ENCODE data around the gene ARHGAP32.
A peak's percentile ranks its signal among the peaks of the same experiment; 100 is the strongest.

The ARHGAP32 gene

GRCh38 chr11:128948583-128948982 lies 243.5 kb downstream of the ARHGAP32 start:
- no peak overlapping the region for H3K4me3 ChIP-seq (ENCODE audit: low read depth, low read length)
- no peak for DNase-seq (ENCODE audit: low read depth)
- TF ChIP-seq MAX (IDR thresholded peaks at IDR 0.05; ENCODE audit: low read depth, low read length) (no peak), CTCF (IDR thresholded peaks at IDR 0.05; ENCODE audit: low read depth, low read length) (peak; percentile 3), MYC (IDR thresholded peaks at IDR 0.05; ENCODE audit: low read depth, low read length) (no peak)

- TF ChIP-seq CTCF (IDR thresholded peaks at IDR 0.05; ENCODE audit: low read depth, low read length), result no peak
- TF ChIP-seq POLR2A (IDR thresholded peaks at IDR 0.05; ENCODE audit: extremely low read depth, insufficient read length), result no peak
- TF ChIP-seq MAX (IDR thresholded peaks at IDR 0.05; ENCODE audit: low read depth, low read length), result no peak
- TF ChIP-seq MYC (IDR thresholded peaks at IDR 0.05; ENCODE audit: low read depth, low read length), result no peak
- no peak overlapping the region for H3K4me3 ChIP-seq (ENCODE audit: low read depth, low read length)
- no peak for DNase-seq (ENCODE audit: low read depth)
Observed at GRCh38 chr11:128947773-128948172, 244.4 kb downstream of the ARHGAP32 start.

- DNase-seq (ENCODE audit: low read depth), result no peak
- no peak overlapping the region for H3K4me3 ChIP-seq (ENCODE audit: low read depth, low read length)
- TF ChIP-seq MAX (IDR thresholded peaks at IDR 0.05; ENCODE audit: low read depth, low read length), result no peak
- TF ChIP-seq POLR2A (IDR thresholded peaks at IDR 0.05; ENCODE audit: extremely low read depth, insufficient read length), result no peak
- no peak for TF ChIP-seq MYC (IDR thresholded peaks at IDR 0.05; ENCODE audit: low read depth, low read length)
- TF ChIP-seq CTCF (IDR thresholded peaks at IDR 0.05; ENCODE audit: low read depth, low read length), result no peak
Observed at GRCh38 chr11:128946648-128947047, 245.5 kb downstream of the ARHGAP32 start.

GRCh38 chr11:128943428-128943976 lies 248.6 kb downstream of the ARHGAP32 start:
- DNase-seq (ENCODE audit: low read depth), result no peak
- no peak for TF ChIP-seq MYC (IDR thresholded peaks at IDR 0.05; ENCODE audit: low read depth, low read length)
- TF ChIP-seq MAX (IDR thresholded peaks at IDR 0.05; ENCODE audit: low read depth, low read length), result no peak
- no peak for TF ChIP-seq POLR2A (IDR thresholded peaks at IDR 0.05; ENCODE audit: extremely low read depth, insufficient read length)
- TF ChIP-seq CTCF (IDR thresholded peaks at IDR 0.05; ENCODE audit: low read depth, low read length), result no peak
- no peak overlapping the region for H3K4me3 ChIP-seq (ENCODE audit: low read depth, low read length)

GRCh38 chr11:128942817-128943427 lies 249.2 kb downstream of the ARHGAP32 start, which contains the start of gene TP53AIP1:
TP53AIP1 (minus strand) TSS chr11:128942871; CDS start chr11:128937818, 5,053 bp downstream.
- TF ChIP-seq POLR2A (IDR thresholded peaks at IDR 0.05; ENCODE audit: extremely low read depth, insufficient read length) (no peak), CTCF (IDR thresholded peaks at IDR 0.05; ENCODE audit: low read depth, low read length) (no peak), MYC (IDR thresholded peaks at IDR 0.05; ENCODE audit: low read depth, low read length) (no peak), MAX (IDR thresholded peaks at IDR 0.05; ENCODE audit: low read depth, low read length) (no peak)
- DNase-seq (ENCODE audit: low read depth), result no peak
- no peak within 1 kb of the TSS for H3K4me3 ChIP-seq (ENCODE audit: low read depth, low read length)

All from NB4 (cell line).